GM23338 (cell line): ENCODE results near the gene NFIA. TPM values are rescaled to one million over a fixed set of nuclear protein-coding genes. Genes with fewer than 3 reads are reported as not detected.

Experiments
- ATAC-seq: fragments of 200-7000 bp; cut with Tn5 transposase; 3 replicates; pipeline ENCODE4 v1.9.1; 2020
- DNase-seq: peaks from one replicate; pipeline ENCODE4 v3.0.0-alpha.2; 2015; ENCODE audit warnings: low spot score
- H2AFZ ChIP-seq: fragments of 200-600 bp; sonication (generic); 2 replicates; pipeline ENCODE4 v1.8.0; 2016; ENCODE audit warnings: antibody characterized with exemption, mild to moderate bottlenecking, moderate library complexity
- H3F3A ChIP-seq: fragments of 200-600 bp; sonication (generic); replicated peaks from 2 replicates; pipeline ENCODE4 v1.8.0; 2017; ENCODE audit warnings: antibody characterized with exemption, mixed run types, low read depth
- H3K27ac ChIP-seq: fragments of 200-600 bp; sonication (generic); 2 replicates; pipeline ENCODE4 v1.6.1; 2016; ENCODE audit warnings: low read depth
- H3K27me3 ChIP-seq: fragments of 200-600 bp; sonication (generic); 2 replicates; pipeline ENCODE4 v1.8.0; 2016; ENCODE audit warnings: mild to moderate bottlenecking, mixed run types, moderate library complexity; ENCODE audit not compliant: insufficient read depth
- H3K36me3 ChIP-seq: fragments of 200-600 bp; sonication (generic); 2 replicates; pipeline ENCODE4 v1.8.0; 2016; ENCODE audit warnings: mild to moderate bottlenecking; ENCODE audit not compliant: insufficient read depth
- H3K4me1 ChIP-seq: fragments of 200-600 bp; sonication (generic); 2 replicates; pipeline ENCODE4 v1.8.0; 2016; ENCODE audit warnings: mild to moderate bottlenecking, moderate library complexity; ENCODE audit not compliant: insufficient read depth
- H3K4me2 ChIP-seq: fragments of 200-600 bp; sonication (generic); 2 replicates; pipeline ENCODE4 v1.7.1; 2017; ENCODE audit warnings: mixed run types
- H3K4me3 ChIP-seq: fragments of 200-600 bp; sonication (generic); 2 replicates; pipeline ENCODE4 v1.6.1; 2016; ENCODE audit warnings: mixed run types
- H3K79me2 ChIP-seq: fragments of 200-600 bp; sonication (generic); replicated peaks from 2 replicates; pipeline ENCODE4 v1.8.0; 2017; ENCODE audit warnings: mild to moderate bottlenecking; ENCODE audit not compliant: insufficient read depth
- H3K9me2 ChIP-seq: fragments of 200-600 bp; sonication (generic); 2 replicates; pipeline ENCODE4 v1.8.0; 2017; ENCODE audit not compliant: insufficient read depth
- H4K20me1 ChIP-seq: fragments of 200-600 bp; sonication (generic); replicated peaks from 2 replicates; pipeline ENCODE4 v1.8.0; 2017; ENCODE audit warnings: mild to moderate bottlenecking; ENCODE audit not compliant: insufficient read depth
- H3K27ac Mint-ChIP-seq: 2 replicates; pipeline ENCODE4 v1.8.0; 2020; ENCODE audit warnings: inconsistent platforms, mild to moderate bottlenecking, moderate library complexity, mixed read lengths
- H3K27me3 Mint-ChIP-seq: 3 replicates; pipeline ENCODE4 v1.8.0; 2022; ENCODE audit warnings: low read depth, mild to moderate bottlenecking, moderate library complexity, mixed read lengths, inconsistent platforms; ENCODE audit not compliant: insufficient read depth, poor library complexity
- H3K36me3 Mint-ChIP-seq: 3 replicates; pipeline ENCODE4 v1.8.0; 2021; ENCODE audit warnings: low read depth, mild to moderate bottlenecking, inconsistent platforms, moderate library complexity, mixed read lengths
- H3K4me1 Mint-ChIP-seq: 3 replicates; pipeline ENCODE4 v1.8.0; 2020; ENCODE audit warnings: mild to moderate bottlenecking, inconsistent platforms, mixed read lengths
- H3K4me3 Mint-ChIP-seq: 3 replicates; pipeline ENCODE4 v1.8.0; 2021; ENCODE audit warnings: moderate library complexity, mild to moderate bottlenecking, inconsistent platforms, mixed read lengths
- H3K9me3 Mint-ChIP-seq: 3 replicates; pipeline ENCODE4 v1.8.0; 2020; ENCODE audit warnings: moderate library complexity, mild to moderate bottlenecking, inconsistent platforms, mixed read lengths
- CREB1 ChIP-seq: fragments of 250-450 bp; sonication (Bioruptor Pico); IDR thresholded peaks from 2 replicates; pipeline ENCODE4 v1.5.0; 2020; ENCODE audit warnings: low read depth, mild to moderate bottlenecking, moderate library complexity
- EZH2 ChIP-seq: fragments of 200-600 bp; sonication (generic); IDR thresholded peaks from one replicate; pipeline ENCODE4 v1.8.0; 2017; ENCODE audit warnings: antibody characterized with exemption, mild to moderate bottlenecking, low read depth; ENCODE audit not compliant: unreplicated experiment
- EZH2phosphoT487 ChIP-seq: fragments of 200-600 bp; sonication (generic); IDR thresholded peaks from one replicate; pipeline ENCODE4 v1.8.1; 2018; ENCODE audit warnings: antibody characterized with exemption; ENCODE audit not compliant: unreplicated experiment
- polyA plus RNA-seq: library from polyadenylated mRNA; unstranded; fragments of >200 nt; fragmentation: Nextera tagmentation; extraction: Ambion mirVana; gene quantifications from 2 replicates; pipeline ENCODE4 v1.2.1, GENCODE V29; 2016
- total RNA-seq: library from RNA; depleted of rRNA; stranded (reverse); fragments of >200 nt; shearing (Covaris generic); gene quantifications from 2 replicates; pipeline ENCODE4 v1.2.3, GENCODE V29; 2014
- TF ChIP-seq, protein P1 (sequence below): IDR thresholded peaks from 2 replicates; pipeline ENCODE4 v1.6.1; 2016; ENCODE audit warnings: antibody characterized with exemption
- TF ChIP-seq, protein P2 (sequence below): fragments of 250-450 bp; sonication (Bioruptor Pico); IDR thresholded peaks from 2 replicates; pipeline ENCODE4 v1.5.0; 2020; ENCODE audit warnings: mild to moderate bottlenecking, moderate library complexity

The NFIA gene
- total and polyA plus RNA-seq, 2 experiments from 2014 or later, result 0.97 to 2.3 TPM

DNA sequence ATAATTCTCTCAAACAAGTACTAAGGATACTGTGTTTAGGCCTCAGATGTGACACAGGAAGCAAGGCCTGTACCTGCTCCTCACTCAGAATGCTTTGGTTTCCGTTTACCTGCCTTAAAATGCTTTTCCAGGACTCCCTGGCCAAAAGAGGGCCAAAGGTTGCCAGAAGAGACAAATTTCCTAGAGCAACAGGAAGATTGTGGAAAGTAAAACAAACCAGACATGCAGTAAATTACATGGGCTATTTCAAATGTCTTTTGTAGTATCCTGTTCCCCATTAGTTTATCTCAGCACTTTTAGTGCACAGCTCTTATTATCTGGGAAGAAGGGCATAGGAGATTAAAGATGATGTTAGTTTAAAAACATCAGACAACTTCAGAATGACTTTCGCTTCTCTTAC lies 280.0 kb downstream of the NFIA start (continued):
- TF ChIP-seq, protein P1, sequence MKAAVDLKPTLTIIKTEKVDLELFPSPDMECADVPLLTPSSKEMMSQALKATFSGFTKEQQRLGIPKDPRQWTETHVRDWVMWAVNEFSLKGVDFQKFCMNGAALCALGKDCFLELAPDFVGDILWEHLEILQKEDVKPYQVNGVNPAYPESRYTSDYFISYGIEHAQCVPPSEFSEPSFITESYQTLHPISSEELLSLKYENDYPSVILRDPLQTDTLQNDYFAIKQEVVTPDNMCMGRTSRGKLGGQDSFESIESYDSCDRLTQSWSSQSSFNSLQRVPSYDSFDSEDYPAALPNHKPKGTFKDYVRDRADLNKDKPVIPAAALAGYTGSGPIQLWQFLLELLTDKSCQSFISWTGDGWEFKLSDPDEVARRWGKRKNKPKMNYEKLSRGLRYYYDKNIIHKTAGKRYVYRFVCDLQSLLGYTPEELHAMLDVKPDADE, result no peak
- no peak for TF ChIP-seq CREB1
- TF ChIP-seq EZH2phosphoT487, result no peak
- TF ChIP-seq, protein P2, sequence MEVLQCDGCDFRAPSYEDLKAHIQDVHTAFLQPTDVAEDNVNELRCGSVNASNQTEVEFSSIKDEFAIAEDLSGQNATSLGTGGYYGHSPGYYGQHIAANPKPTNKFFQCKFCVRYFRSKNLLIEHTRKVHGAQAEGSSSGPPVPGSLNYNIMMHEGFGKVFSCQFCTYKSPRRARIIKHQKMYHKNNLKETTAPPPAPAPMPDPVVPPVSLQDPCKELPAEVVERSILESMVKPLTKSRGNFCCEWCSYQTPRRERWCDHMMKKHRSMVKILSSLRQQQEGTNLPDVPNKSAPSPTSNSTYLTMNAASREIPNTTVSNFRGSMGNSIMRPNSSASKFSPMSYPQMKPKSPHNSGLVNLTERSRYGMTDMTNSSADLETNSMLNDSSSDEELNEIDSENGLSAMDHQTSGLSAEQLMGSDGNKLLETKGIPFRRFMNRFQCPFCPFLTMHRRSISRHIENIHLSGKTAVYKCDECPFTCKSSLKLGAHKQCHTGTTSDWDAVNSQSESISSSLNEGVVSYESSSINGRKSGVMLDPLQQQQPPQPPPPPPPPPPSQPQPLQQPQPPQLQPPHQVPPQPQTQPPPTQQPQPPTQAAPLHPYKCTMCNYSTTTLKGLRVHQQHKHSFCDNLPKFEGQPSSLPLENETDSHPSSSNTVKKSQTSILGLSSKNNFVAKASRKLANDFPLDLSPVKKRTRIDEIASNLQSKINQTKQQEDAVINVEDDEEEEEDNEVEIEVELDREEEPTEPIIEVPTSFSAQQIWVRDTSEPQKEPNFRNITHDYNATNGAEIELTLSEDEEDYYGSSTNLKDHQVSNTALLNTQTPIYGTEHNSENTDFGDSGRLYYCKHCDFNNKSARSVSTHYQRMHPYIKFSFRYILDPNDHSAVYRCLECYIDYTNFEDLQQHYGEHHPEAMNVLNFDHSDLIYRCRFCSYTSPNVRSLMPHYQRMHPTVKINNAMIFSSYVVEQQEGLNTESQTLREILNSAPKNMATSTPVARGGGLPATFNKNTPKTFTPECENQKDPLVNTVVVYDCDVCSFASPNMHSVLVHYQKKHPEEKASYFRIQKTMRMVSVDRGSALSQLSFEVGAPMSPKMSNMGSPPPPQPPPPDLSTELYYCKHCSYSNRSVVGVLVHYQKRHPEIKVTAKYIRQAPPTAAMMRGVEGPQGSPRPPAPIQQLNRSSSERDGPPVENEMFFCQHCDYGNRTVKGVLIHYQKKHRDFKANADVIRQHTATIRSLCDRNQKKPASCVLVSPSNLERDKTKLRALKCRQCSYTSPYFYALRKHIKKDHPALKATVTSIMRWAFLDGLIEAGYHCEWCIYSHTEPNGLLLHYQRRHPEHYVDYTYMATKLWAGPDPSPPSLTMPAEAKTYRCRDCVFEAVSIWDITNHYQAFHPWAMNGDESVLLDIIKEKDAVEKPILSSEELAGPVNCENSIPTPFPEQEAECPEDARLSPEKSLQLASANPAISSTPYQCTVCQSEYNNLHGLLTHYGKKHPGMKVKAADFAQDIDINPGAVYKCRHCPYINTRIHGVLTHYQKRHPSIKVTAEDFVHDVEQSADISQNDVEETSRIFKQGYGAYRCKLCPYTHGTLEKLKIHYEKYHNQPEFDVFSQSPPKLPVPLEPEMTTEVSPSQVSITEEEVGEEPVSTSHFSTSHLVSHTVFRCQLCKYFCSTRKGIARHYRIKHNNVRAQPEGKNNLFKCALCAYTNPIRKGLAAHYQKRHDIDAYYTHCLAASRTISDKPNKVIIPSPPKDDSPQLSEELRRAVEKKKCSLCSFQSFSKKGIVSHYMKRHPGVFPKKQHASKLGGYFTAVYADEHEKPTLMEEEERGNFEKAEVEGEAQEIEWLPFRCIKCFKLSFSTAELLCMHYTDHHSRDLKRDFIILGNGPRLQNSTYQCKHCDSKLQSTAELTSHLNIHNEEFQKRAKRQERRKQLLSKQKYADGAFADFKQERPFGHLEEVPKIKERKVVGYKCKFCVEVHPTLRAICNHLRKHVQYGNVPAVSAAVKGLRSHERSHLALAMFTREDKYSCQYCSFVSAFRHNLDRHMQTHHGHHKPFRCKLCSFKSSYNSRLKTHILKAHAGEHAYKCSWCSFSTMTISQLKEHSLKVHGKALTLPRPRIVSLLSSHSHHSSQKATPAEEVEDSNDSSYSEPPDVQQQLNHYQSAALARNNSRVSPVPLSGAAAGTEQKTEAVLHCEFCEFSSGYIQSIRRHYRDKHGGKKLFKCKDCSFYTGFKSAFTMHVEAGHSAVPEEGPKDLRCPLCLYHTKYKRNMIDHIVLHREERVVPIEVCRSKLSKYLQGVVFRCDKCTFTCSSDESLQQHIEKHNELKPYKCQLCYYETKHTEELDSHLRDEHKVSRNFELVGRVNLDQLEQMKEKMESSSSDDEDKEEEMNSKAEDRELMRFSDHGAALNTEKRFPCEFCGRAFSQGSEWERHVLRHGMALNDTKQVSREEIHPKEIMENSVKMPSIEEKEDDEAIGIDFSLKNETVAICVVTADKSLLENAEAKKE (CRISPR knock-in tag), result no peak
- TF ChIP-seq EZH2, result no peak

DNA sequence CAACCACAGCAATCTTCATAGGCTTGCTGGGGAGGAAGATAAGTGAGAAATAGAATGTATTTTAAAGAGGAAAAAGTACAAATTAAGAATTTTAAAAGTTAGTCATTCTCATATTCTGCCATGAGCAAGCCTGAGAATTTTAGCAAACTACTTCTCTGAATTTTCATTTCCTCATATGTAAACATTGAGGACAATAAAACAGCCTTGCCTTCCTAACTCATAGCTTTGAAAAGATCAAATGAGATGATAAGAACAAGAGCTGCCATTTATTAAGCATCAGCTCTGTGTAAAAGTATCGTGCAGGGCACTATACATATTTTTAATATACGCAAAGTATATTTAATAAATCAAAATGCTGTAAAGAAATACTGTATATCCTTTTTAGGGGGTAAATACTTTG lies 286.0 kb downstream of the NFIA start:
- Mint-ChIP-seq H3K36me3 (no peaks in the 10 kb centered on the region), H3K27ac (no peak overlapping the region), H3K4me3 (no peak overlapping the region), H3K4me1 (no peaks in the 10 kb centered on the region), H3K27me3 (no peaks in the 10 kb centered on the region), H3K9me3 (no peaks in the 10 kb centered on the region)
- no peaks in the 10 kb centered on the region for H3K4me1 ChIP-seq
- no peaks in the 10 kb centered on the region for H3F3A ChIP-seq
- ATAC-seq, result no peak
- H4K20me1 ChIP-seq, result no peaks in the 10 kb centered on the region
- no peaks in the 10 kb centered on the region for H3K9me2 ChIP-seq
- H3K36me3 ChIP-seq, result no peaks in the 10 kb centered on the region
- no peaks in the 10 kb centered on the region for H3K79me2 ChIP-seq
- no peak for TF ChIP-seq EZH2phosphoT487
- TF ChIP-seq, protein P2 (CRISPR knock-in tag), result no peak
- no peak overlapping the region for H3K4me3 ChIP-seq
- no peak overlapping the region for H2AFZ ChIP-seq
- no peak overlapping the region for H3K27ac ChIP-seq
- no peak overlapping the region for H3K4me2 ChIP-seq
- no peak for DNase-seq
- H3K27me3 ChIP-seq, result no peaks in the 10 kb centered on the region
